NCI-H187 (cell line): ENCODE measurements around the gene ORMDL3.
"Not testable (repeated sequence)": the region's sequence is repeated elsewhere in the genome, so short reads cannot be mapped to it uniquely, and the experiment has no call there.

Experiments used
- DNase-seq, 2 experiments: peaks; one replicate each; lab custom pipeline; 2025; lab: John Stamatoyannopoulos, UW

Gene ORMDL3

GRCh38 chr17:39949028-39949427 lies 21.6 kb upstream of the ORMDL3 start:
- DNase-seq, result no peak

GRCh38 chr17:39948489-39948828 lies 21.1 kb upstream of the ORMDL3 start:
- DNase-seq, result not testable (repeated sequence)

GRCh38 chr17:39946551-39947330 lies 19.3 kb upstream of the ORMDL3 start:
- no peak for DNase-seq

GRCh38 chr17:39944393-39944711 lies 17.0 kb upstream of the ORMDL3 start:
- DNase-seq, result no peak

GRCh38 chr17:39943702-39944392 lies 16.4 kb upstream of the ORMDL3 start:
- no peak for DNase-seq

GRCh38 chr17:39939588-39940419 lies 12.4 kb upstream of the ORMDL3 start:
- DNase-seq, result no peak

GRCh38 chr17:39939106-39939505 lies 11.7 kb upstream of the ORMDL3 start:
- no peak for DNase-seq

- DNase-seq, result no peak
These were observed 10.9 kb upstream of the ORMDL3 start for GRCh38 chr17:39938140-39938869.

- DNase-seq, result no peak
These were observed 10.0 kb upstream of the ORMDL3 start for GRCh38 chr17:39937447-39937846.

GRCh38 chr17:39935909-39936308 lies 8.5 kb upstream of the ORMDL3 start:
- DNase-seq, result no peak

- no peak for DNase-seq
These were observed 6.9 kb upstream of the ORMDL3 start for GRCh38 chr17:39934324-39934723.

- DNase-seq, result no peak
These were observed 6.5 kb upstream of the ORMDL3 start for GRCh38 chr17:39933912-39934311.

- no peak for DNase-seq
These were observed 2.4 kb upstream of the ORMDL3 start for GRCh38 chr17:39929646-39930407.

- DNase-seq, result no peak
These were observed 1.7 kb upstream of the ORMDL3 start for GRCh38 chr17:39928858-39929645.

- no peak for DNase-seq
These were observed 792 bp upstream of the ORMDL3 start for GRCh38 chr17:39927929-39928857.

GRCh38 chr17:39926588-39927100 lies 757 bp downstream of the ORMDL3 start:
- no peak for DNase-seq

GRCh38 chr17:39926135-39926587 lies 1.2 kb downstream of the ORMDL3 start:
- no peak for DNase-seq

- no peak for DNase-seq
These were observed 1.9 kb downstream of the ORMDL3 start for GRCh38 chr17:39925282-39926134.
